ENCODE results near the gene SPECC1.

GRCh38 chr17:20284022-20284421 is 274.9 kb downstream of the SPECC1 start:
- TF ChIP-seq CTCF (IDR thresholded peaks at IDR 0.05) (no peak), POLR2A (IDR thresholded peaks at IDR 0.05) (no peak)
